Neutrophil (primary cell): ENCODE results near the gene WIPF3.

Experiments
- H3K27ac ChIP-seq: fragments of 200-600 bp; sonication (generic); 2 replicates; pipeline ENCODE4 v1.5.1; 2016; ENCODE audit warnings: mild to moderate bottlenecking, moderate library complexity
- H3K27me3 ChIP-seq: fragments of 200-600 bp; sonication (generic); 2 replicates; pipeline ENCODE4 v1.6.0; 2016; ENCODE audit warnings: mild to moderate bottlenecking
- H3K36me3 ChIP-seq: fragments of 200-600 bp; sonication (generic); 2 replicates; pipeline ENCODE4 v1.5.1; 2017
- H3K4me1 ChIP-seq, 2 experiments: fragments of 200-600 bp in 1 of 2; sonication (generic) in 1 of 2; 1 replicate in 1 of 2; 2 replicates in 1 of 2; pipeline versions ENCODE4 v1.5.1 to v1.6.1; 2013 to 2016; ENCODE audit warnings: low read depth in 1 of 2, low read length in 1 of 2, mild to moderate bottlenecking in 1 of 2, moderate library complexity in 1 of 2; ENCODE audit not compliant: control insufficient read depth in 1 of 2, insufficient read depth in 1 of 2
- H3K4me3 ChIP-seq, 2 experiments: fragments of 200-600 bp in 1 of 2; sonication (generic) in 1 of 2; 1 replicate in 1 of 2; 2 replicates in 1 of 2; pipeline ENCODE4 v1.5.1; 2013 to 2016; ENCODE audit warnings: low read depth in 1 of 2, low read length in 1 of 2, mild to moderate bottlenecking in 1 of 2, moderate library complexity in 1 of 2
- H3K9me3 ChIP-seq: fragments of 200-600 bp; sonication (generic); 2 replicates; pipeline ENCODE4 v1.5.1; 2016
- TF ChIP-seq, protein P1 (sequence below): fragments of 200-600 bp; sonication (generic); IDR thresholded peaks from 2 replicates; pipeline ENCODE4 v1.5.1; 2016; ENCODE audit warnings: antibody characterized with exemption

The WIPF3 gene

GRCh38 chr7:29847916-29848315 is 41.6 kb downstream of the WIPF3 start:
- no peak overlapping the region for H3K27ac ChIP-seq
- no peaks in the 10 kb centered on the region for H3K9me3 ChIP-seq
- no peaks in the 10 kb centered on the region for H3K27me3 ChIP-seq
- no peak overlapping the region for H3K4me3 ChIP-seq
- no peaks in the 10 kb centered on the region for H3K4me1 ChIP-seq
- TF ChIP-seq, protein P1, sequence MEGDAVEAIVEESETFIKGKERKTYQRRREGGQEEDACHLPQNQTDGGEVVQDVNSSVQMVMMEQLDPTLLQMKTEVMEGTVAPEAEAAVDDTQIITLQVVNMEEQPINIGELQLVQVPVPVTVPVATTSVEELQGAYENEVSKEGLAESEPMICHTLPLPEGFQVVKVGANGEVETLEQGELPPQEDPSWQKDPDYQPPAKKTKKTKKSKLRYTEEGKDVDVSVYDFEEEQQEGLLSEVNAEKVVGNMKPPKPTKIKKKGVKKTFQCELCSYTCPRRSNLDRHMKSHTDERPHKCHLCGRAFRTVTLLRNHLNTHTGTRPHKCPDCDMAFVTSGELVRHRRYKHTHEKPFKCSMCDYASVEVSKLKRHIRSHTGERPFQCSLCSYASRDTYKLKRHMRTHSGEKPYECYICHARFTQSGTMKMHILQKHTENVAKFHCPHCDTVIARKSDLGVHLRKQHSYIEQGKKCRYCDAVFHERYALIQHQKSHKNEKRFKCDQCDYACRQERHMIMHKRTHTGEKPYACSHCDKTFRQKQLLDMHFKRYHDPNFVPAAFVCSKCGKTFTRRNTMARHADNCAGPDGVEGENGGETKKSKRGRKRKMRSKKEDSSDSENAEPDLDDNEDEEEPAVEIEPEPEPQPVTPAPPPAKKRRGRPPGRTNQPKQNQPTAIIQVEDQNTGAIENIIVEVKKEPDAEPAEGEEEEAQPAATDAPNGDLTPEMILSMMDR: no peak
- H3K36me3 ChIP-seq: no peaks in the 10 kb centered on the region

GRCh38 chr7:29848941-29849340 is 42.6 kb downstream of the WIPF3 start:
- Histone ChIP-seq H3K9me3 (no peaks in the 10 kb centered on the region), H3K4me1 (no peaks in the 10 kb centered on the region), H3K27me3 (no peaks in the 10 kb centered on the region), H3K4me3 (no peak overlapping the region), H3K36me3 (no peaks in the 10 kb centered on the region), H3K27ac (no peak overlapping the region)
- TF ChIP-seq, protein P1: no peak

DNA sequence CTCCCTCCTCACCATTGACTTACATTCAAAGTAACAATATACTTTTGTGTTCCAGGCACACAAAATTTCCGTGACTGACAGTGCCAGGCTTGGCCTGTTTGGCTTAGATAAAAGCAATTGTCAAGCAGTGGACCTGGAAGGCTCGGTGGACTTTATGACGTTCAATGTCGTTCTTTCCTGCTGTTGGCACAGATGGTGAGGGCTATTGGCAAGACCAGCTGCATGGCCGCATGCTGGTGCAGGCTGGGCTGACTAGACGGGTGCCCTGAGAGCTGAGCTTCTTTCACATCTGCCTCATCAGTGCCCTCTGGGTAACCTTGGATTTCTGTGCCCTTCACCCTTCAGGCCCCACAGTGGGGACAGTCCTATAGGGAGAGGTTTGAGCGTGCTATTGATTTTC is 45.2 kb downstream of the WIPF3 start:
- no peak overlapping the region for H3K4me3 ChIP-seq
- H3K27ac ChIP-seq: no peak overlapping the region
- TF ChIP-seq, protein P1: no peak
- no peaks in the 10 kb centered on the region for H3K36me3 ChIP-seq
- no peaks in the 10 kb centered on the region for H3K27me3 ChIP-seq
- H3K4me1 ChIP-seq: no peaks in the 10 kb centered on the region
- no peaks in the 10 kb centered on the region for H3K9me3 ChIP-seq

GRCh38 chr7:29852457-29852856 is 46.1 kb downstream of the WIPF3 start:
- H3K27ac ChIP-seq: no peak overlapping the region
- no peaks in the 10 kb centered on the region for H3K4me1 ChIP-seq
- no peaks in the 10 kb centered on the region for H3K36me3 ChIP-seq
- H3K27me3 ChIP-seq: no peaks in the 10 kb centered on the region
- TF ChIP-seq, protein P1: no peak
- H3K9me3 ChIP-seq: no peaks in the 10 kb centered on the region
- H3K4me3 ChIP-seq: no peak overlapping the region

GRCh38 chr7:29853072-29853471 is 46.8 kb downstream of the WIPF3 start:
- Histone ChIP-seq H3K27ac (no peak overlapping the region), H3K27me3 (no peaks in the 10 kb centered on the region), H3K4me1 (no peaks in the 10 kb centered on the region), H3K9me3 (no peaks in the 10 kb centered on the region), H3K36me3 (no peaks in the 10 kb centered on the region), H3K4me3 (no peak overlapping the region)
- TF ChIP-seq, protein P1: no peak

GRCh38 chr7:29853789-29854188 is 47.5 kb downstream of the WIPF3 start:
- TF ChIP-seq, protein P1: no peak
- Histone ChIP-seq H3K4me1 (no peaks in the 10 kb centered on the region), H3K27ac (no peak overlapping the region), H3K27me3 (no peaks in the 10 kb centered on the region), H3K4me3 (no peak overlapping the region), H3K36me3 (no peaks in the 10 kb centered on the region), H3K9me3 (no peaks in the 10 kb centered on the region)
